Measurements from ENCODE around the gene ATP8A2.

GRCh38 chr13:25868490-25868889 lies 496.7 kb downstream of the ATP8A2 start:
- TF ChIP-seq CTCF (IDR thresholded peaks at IDR 0.05), result no peak
- TF ChIP-seq POLR2A (IDR thresholded peaks at IDR 0.05), result no peak
- TF ChIP-seq POLR2AphosphoS5 (IDR thresholded peaks at IDR 0.05), result no peak
